K562 (cell line): Measurements from ENCODE around the gene EXO5. TPM values are rescaled to one million over a fixed set of nuclear protein-coding genes. Genes with fewer than 3 reads are reported as not detected.

Experiments used
- BCLAF1 ChIP-seq, 2 experiments: fragments of 450-650 bp in 1 of 2; IDR thresholded peaks; 2 replicates each; pipeline ENCODE4 v1.6.1; 2011 to 2017; ENCODE audit warnings: low read depth in 2 of 2, antibody characterized with exemption in 1 of 2, borderline replicate concordance in 1 of 2, low read length in 1 of 2, mild to moderate bottlenecking in 1 of 2, mixed read lengths in 1 of 2; ENCODE audit not compliant: control insufficient read depth in 1 of 2
- CXXC5 ChIP-seq: fragments of 250-450 bp; sonication (Bioruptor Pico); IDR thresholded peaks from 2 replicates; pipeline ENCODE4 v1.8.0; 2022; ENCODE audit warnings: inconsistent platforms, mild to moderate bottlenecking, moderate library complexity
- ETV6 ChIP-seq, 3 experiments: fragments of 150-350 bp in 1 of 3; sonication (generic) in 1 of 3; formaldehyde crosslinking in 1 of 3; IDR thresholded peaks; 2 replicates each; pipeline versions ENCODE4 v1.6.1 to v1.8.0; 2014 to 2022; ENCODE audit warnings: borderline replicate concordance in 2 of 3, low read depth in 2 of 3, antibody characterized with exemption in 1 of 3, low read length in 1 of 3, mild to moderate bottlenecking in 1 of 3, missing genetic modification reagents in 1 of 3
- HLTF ChIP-seq: fragments of 450-650 bp; IDR thresholded peaks from 2 replicates; pipeline ENCODE4 v1.6.1; 2016
- MBD2 ChIP-seq: sonication (generic); IDR thresholded peaks from 2 replicates; pipeline ENCODE4 v1.6.1; 2016; ENCODE audit warnings: low read depth, borderline replicate concordance
- MYNN ChIP-seq, 2 experiments: sonication (generic); formaldehyde crosslinking in 1 of 2; IDR thresholded peaks; 2 replicates each; pipeline versions ENCODE4 v1.5.0 to v1.6.1; 2016 to 2020; ENCODE audit warnings: antibody characterized with exemption in 1 of 2, missing genetic modification reagents in 1 of 2
- NR2C2 ChIP-seq, 2 experiments: fragments of 200-800 bp in 1 of 2; sonication (Bioruptor generic) in 1 of 2; sonication (generic) in 1 of 2; formaldehyde crosslinking in 1 of 2; IDR thresholded peaks; 2 replicates each; pipeline versions ENCODE4 v1.6.1 to v1.8.0; 2016 to 2022; ENCODE audit warnings: mild to moderate bottlenecking in 1 of 2, missing compliant biosample characterization in 1 of 2, missing genetic modification characterization in 1 of 2, missing genetic modification reagents in 1 of 2
- SIX5 ChIP-seq, 2 experiments: IDR thresholded peaks; 2 replicates each; pipeline ENCODE4 v1.6.1; 2011; ENCODE audit warnings: low read length in 2 of 2, borderline replicate concordance in 1 of 2, low read depth in 1 of 2, mild to moderate bottlenecking in 1 of 2, moderate library complexity in 1 of 2; ENCODE audit not compliant: insufficient read depth in 1 of 2
- polyA plus RNA-seq, 8 experiments: library from polyadenylated mRNA; depleted of rRNA in 4 of 8; stranded (reverse) in 5 of 8; unstranded in 3 of 8; fragments of >200 nt; fragmentation: Nextera tagmentation in 2 of 8; fragmentation: Illumina TruSeq in 1 of 8; extraction: Ambion mirVana in 2 of 8; extraction: Trizol in 1 of 8; gene quantifications; 2 replicates each; pipeline versions ENCODE4 v1.2.1 to v1.2.3, GENCODE V29; 2011 to 2014; ENCODE audit warnings: inconsistent platforms in 1 of 8, missing spikeins in 1 of 8
- total RNA-seq, 7 experiments: library from RNA; depleted of rRNA in 6 of 7; stranded (reverse); fragments of >200 nt in 6 of 7; fragmentation: Illumina TruSeq in 2 of 7; extraction: Trizol in 2 of 7; gene quantifications; 2 replicates each; pipeline versions ENCODE4 v1.2.1 to v1.2.3, GENCODE V29; 2011 to 2021; ENCODE audit warnings: low replicate concordance in 1 of 7
- TF ChIP-seq, protein P1 (sequence below): fragments of 250-450 bp; sonication (Bioruptor Pico); IDR thresholded peaks from 2 replicates; pipeline ENCODE4 v1.8.0; 2022; ENCODE audit warnings: moderate library complexity, mild to moderate bottlenecking, inconsistent platforms
- TF ChIP-seq, protein P2 (sequence below): fragments of 250-450 bp; sonication (Bioruptor Pico); IDR thresholded peaks from 2 replicates; pipeline ENCODE4 v1.4.0; 2020; ENCODE audit warnings: mild to moderate bottlenecking
- TF ChIP-seq, protein P3 (sequence below): fragments of 250-450 bp; sonication (Bioruptor Pico); IDR thresholded peaks from 2 replicates; pipeline ENCODE4 v1.8.0; 2021; ENCODE audit warnings: moderate library complexity, mild to moderate bottlenecking, inconsistent platforms

Gene EXO5
- total and polyA plus RNA-seq, 9 of the 15 experiments (the other 6 are each of a cell fraction or from before 2014, with no cell fraction given), result 1.1 to 4.3 (median 2.8) TPM

DNA sequence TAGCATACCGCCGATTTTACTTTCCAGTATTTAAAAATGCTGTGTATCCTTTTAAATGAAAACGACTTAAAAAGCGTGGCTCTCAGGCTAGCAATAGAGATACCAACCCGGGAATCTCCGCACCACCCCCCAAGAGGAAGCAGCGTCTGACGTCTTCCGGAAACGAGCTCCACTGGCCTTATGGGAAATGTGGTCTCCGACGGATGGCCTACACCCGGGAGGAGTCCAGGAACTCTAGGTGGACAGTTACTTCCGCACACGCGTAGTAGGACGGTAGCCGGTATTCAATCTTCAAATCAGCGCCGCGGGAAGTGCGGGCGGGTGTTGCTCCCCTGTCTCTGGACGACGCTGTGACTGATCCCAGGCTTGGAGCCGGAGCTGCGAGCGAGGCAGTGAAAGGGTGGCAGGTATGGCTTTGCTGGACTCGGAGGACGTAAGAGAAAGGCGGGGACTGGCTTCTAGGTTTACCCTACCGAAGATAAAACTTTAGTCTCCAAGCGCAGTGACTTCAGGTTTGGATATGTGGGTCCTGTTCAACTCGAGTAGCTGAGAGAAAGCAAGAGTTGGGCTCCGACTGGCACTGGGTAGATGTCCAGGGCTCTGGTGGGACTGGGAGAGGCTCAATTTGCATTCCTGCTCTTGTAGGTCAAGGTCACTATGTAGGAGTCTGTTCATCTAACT is 23.0 kb downstream of the EXO5 start, which contains the start of gene ZNF684 (continued):
- no peak for TF ChIP-seq BCLAF1 (IDR thresholded peaks at IDR 0.05; ENCODE audit: borderline replicate concordance in 1 of 2, control insufficient read depth in 1 of 2, low read depth in 2 of 2, low read length in 1 of 2)
- TF ChIP-seq CXXC5 (CRISPR knock-in tag), result peak; percentile 87
- TF ChIP-seq, protein P1, sequence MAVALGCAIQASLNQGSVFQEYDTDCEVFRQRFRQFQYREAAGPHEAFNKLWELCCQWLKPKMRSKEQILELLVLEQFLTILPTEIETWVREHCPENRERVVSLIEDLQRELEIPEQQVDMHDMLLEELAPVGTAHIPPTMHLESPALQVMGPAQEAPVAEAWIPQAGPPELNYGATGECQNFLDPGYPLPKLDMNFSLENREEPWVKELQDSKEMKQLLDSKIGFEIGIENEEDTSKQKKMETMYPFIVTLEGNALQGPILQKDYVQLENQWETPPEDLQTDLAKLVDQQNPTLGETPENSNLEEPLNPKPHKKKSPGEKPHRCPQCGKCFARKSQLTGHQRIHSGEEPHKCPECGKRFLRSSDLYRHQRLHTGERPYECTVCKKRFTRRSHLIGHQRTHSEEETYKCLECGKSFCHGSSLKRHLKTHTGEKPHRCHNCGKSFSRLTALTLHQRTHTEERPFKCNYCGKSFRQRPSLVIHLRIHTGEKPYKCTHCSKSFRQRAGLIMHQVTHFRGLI (CRISPR knock-in tag), result no peak
- TF ChIP-seq ETV6 (IDR thresholded peaks at IDR 0.05; ENCODE audit: borderline replicate concordance in 1 of 2, low read depth in 2 of 2, low read length in 1 of 2), result no peak
- no peak for TF ChIP-seq ETV6 (CRISPR knock-in tag; IDR thresholded peaks at IDR 0.05; ENCODE audit: borderline replicate concordance)
- TF ChIP-seq MYNN (IDR thresholded peaks at IDR 0.05), result no peak
- TF ChIP-seq MYNN (CRISPR knock-in tag; IDR thresholded peaks at IDR 0.05), result no peak
- TF ChIP-seq SIX5 (IDR thresholded peaks at IDR 0.05; ENCODE audit: borderline replicate concordance in 1 of 2, insufficient read depth in 1 of 2, low read depth in 1 of 2, low read length in 2 of 2), result peak; percentile 80 to 84
- peak; percentile 82; the same call in 1 of the 2 replicates for TF ChIP-seq MBD2
- no peak for TF ChIP-seq NR2C2 (CRISPR knock-in tag; IDR thresholded peaks at IDR 0.05)
- TF ChIP-seq NR2C2 (tag; IDR thresholded peaks at IDR 0.05), result peak; percentile 65; the same call in 1 of the 2 replicates
- TF ChIP-seq, protein P2, sequence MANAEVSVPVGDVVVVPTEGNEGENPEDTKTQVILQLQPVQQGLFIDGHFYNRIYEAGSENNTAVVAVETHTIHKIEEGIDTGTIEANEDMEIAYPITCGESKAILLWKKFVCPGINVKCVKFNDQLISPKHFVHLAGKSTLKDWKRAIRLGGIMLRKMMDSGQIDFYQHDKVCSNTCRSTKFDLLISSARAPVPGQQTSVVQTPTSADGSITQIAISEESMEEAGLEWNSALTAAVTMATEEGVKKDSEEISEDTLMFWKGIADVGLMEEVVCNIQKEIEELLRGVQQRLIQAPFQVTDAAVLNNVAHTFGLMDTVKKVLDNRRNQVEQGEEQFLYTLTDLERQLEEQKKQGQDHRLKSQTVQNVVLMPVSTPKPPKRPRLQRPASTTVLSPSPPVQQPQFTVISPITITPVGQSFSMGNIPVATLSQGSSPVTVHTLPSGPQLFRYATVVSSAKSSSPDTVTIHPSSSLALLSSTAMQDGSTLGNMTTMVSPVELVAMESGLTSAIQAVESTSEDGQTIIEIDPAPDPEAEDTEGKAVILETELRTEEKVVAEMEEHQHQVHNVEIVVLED (CRISPR knock-in tag), result peak; percentile 58; the same call in 1 of the 2 replicates
- TF ChIP-seq, protein P3, sequence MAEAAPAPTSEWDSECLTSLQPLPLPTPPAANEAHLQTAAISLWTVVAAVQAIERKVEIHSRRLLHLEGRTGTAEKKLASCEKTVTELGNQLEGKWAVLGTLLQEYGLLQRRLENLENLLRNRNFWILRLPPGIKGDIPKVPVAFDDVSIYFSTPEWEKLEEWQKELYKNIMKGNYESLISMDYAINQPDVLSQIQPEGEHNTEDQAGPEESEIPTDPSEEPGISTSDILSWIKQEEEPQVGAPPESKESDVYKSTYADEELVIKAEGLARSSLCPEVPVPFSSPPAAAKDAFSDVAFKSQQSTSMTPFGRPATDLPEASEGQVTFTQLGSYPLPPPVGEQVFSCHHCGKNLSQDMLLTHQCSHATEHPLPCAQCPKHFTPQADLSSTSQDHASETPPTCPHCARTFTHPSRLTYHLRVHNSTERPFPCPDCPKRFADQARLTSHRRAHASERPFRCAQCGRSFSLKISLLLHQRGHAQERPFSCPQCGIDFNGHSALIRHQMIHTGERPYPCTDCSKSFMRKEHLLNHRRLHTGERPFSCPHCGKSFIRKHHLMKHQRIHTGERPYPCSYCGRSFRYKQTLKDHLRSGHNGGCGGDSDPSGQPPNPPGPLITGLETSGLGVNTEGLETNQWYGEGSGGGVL (CRISPR knock-in tag), result no peak
- TF ChIP-seq HLTF, result 0 out of 2 replicates have a peak, but pooled peaks have one; percentile 15
